HL-60 (cell line): ENCODE data around the gene BABAM2.

Experiments used
- POLR2AphosphoS5 ChIP-seq: IDR thresholded peaks from 2 replicates; pipeline ENCODE4 v1.6.1; 2012; ENCODE audit warnings: low read depth
- TF ChIP-seq, protein P1 (sequence below): IDR thresholded peaks from one replicate; pipeline ENCODE4 v1.5.1; 2011; ENCODE audit warnings: low read length, control low read depth, inconsistent platforms; ENCODE audit not compliant: insufficient read depth
- TF ChIP-seq, protein P2 (sequence below): IDR thresholded peaks from 2 replicates; pipeline ENCODE4 v1.6.1; 2012; ENCODE audit warnings: low read depth; ENCODE audit not compliant: insufficient replicate concordance

DNA sequence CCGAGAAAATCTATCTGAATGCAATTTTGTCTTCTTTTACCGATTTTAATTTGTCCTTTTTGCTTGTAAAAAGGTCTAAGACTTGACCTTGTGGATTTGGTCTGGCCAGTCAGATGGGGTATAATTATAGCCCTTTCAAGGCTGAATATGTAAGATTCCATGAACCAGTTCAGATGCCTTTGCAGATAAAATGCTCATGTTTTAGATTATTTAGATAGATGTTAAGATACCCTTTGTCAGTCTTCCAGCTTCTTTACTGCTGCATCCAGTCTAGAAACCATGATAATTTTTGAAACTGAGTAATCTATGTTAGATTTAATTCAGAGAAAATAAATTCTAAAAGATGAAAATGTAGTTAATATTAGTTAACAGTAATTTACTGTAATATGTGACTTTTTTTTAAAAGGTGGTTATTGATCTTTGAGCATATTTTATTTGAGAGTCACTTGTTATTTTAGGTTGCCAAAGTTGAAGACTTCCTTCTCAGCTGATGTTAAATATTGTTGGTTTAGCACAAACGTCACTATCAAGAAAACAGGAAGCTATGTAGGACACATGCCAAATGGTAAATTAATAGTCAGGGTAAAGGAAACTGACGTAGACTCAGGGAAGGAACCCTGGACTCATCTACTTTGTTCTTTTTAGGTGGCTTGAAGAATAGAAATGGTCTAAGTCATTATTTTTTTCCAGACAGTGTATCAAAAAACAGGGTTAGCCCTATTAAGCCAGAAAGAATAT, 29.8 kb downstream of the BABAM2 start:
- TF ChIP-seq, protein P1, sequence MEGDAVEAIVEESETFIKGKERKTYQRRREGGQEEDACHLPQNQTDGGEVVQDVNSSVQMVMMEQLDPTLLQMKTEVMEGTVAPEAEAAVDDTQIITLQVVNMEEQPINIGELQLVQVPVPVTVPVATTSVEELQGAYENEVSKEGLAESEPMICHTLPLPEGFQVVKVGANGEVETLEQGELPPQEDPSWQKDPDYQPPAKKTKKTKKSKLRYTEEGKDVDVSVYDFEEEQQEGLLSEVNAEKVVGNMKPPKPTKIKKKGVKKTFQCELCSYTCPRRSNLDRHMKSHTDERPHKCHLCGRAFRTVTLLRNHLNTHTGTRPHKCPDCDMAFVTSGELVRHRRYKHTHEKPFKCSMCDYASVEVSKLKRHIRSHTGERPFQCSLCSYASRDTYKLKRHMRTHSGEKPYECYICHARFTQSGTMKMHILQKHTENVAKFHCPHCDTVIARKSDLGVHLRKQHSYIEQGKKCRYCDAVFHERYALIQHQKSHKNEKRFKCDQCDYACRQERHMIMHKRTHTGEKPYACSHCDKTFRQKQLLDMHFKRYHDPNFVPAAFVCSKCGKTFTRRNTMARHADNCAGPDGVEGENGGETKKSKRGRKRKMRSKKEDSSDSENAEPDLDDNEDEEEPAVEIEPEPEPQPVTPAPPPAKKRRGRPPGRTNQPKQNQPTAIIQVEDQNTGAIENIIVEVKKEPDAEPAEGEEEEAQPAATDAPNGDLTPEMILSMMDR: no peak
- TF ChIP-seq POLR2AphosphoS5: no peak
- TF ChIP-seq, protein P2, sequence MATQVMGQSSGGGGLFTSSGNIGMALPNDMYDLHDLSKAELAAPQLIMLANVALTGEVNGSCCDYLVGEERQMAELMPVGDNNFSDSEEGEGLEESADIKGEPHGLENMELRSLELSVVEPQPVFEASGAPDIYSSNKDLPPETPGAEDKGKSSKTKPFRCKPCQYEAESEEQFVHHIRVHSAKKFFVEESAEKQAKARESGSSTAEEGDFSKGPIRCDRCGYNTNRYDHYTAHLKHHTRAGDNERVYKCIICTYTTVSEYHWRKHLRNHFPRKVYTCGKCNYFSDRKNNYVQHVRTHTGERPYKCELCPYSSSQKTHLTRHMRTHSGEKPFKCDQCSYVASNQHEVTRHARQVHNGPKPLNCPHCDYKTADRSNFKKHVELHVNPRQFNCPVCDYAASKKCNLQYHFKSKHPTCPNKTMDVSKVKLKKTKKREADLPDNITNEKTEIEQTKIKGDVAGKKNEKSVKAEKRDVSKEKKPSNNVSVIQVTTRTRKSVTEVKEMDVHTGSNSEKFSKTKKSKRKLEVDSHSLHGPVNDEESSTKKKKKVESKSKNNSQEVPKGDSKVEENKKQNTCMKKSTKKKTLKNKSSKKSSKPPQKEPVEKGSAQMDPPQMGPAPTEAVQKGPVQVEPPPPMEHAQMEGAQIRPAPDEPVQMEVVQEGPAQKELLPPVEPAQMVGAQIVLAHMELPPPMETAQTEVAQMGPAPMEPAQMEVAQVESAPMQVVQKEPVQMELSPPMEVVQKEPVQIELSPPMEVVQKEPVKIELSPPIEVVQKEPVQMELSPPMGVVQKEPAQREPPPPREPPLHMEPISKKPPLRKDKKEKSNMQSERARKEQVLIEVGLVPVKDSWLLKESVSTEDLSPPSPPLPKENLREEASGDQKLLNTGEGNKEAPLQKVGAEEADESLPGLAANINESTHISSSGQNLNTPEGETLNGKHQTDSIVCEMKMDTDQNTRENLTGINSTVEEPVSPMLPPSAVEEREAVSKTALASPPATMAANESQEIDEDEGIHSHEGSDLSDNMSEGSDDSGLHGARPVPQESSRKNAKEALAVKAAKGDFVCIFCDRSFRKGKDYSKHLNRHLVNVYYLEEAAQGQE: no peak
